Measurements from ENCODE around the gene KCNN1. TPM values are rescaled to one million over a fixed set of nuclear protein-coding genes. Genes with fewer than 3 reads are reported as not detected.

KCNN1 gene
- total and polyA plus RNA-seq, 2 of the 4 experiments (the other 2 are of a cell fraction) = 0.09 TPM; not detected in 1

GRCh38 chr19:17944301-17944700, 22.6 kb upstream of the KCNN1 start:
- H3K79me1 ChIP-seq (ENCODE audit: low read depth in 1 of 2, low read length in 2 of 2) = no peaks in the 10 kb centered on the region; a peak in 1 of 4 replicates
- ChIA-PET CTCF (no interaction called here), POLR2A (ENCODE audit: unreplicated experiment) (no interaction called here)
- no peak overlapping the region for H4K8ac ChIP-seq (ENCODE audit: low read depth in 2 of 2, low read length in 2 of 2)
- H3K4me2 ChIP-seq (ENCODE audit: low read depth, low read length) = no peak overlapping the region
- H3K23ac ChIP-seq (ENCODE audit: low read depth, low read length) = no peak overlapping the region
- H2AK5ac ChIP-seq (ENCODE audit: low read depth, low read length) = no peak overlapping the region
- H3K9me3 ChIP-seq (ENCODE audit: control insufficient read depth, insufficient read depth, low read length) = no peaks in the 10 kb centered on the region
- H3K56ac ChIP-seq (ENCODE audit: extremely low read depth, insufficient read depth, low read length) = no peak overlapping the region
- no peak overlapping the region for H4K5ac ChIP-seq (ENCODE audit: low read depth, low read length)
- H3K14ac ChIP-seq (replicated peaks; ENCODE audit: low read depth, low read length) = no peak overlapping the region
- H3K9me1 ChIP-seq (ENCODE audit: insufficient read depth, low read length) = 0 out of 2 replicates have a peak, but pooled peaks cover 3% of the 10 kb centered on the region
- H2AK9ac ChIP-seq (replicated peaks; ENCODE audit: low read depth, low read length, poor library complexity) = peak overlapping the region; percentile 73
- no peak overlapping the region for H3K18ac ChIP-seq (ENCODE audit: low read depth, low read length)
- H3K4me1 ChIP-seq (ENCODE audit: control insufficient read depth, insufficient read depth, low read length) = peaks cover 5% of the 10 kb centered on the region
- DNase-seq (peak; percentile 88), ATAC-seq (ENCODE audit: low read depth) (peak; percentile 59)
- H3K27me3 ChIP-seq (ENCODE audit: control insufficient read depth, insufficient read depth, low read length) = peaks cover 8% of the 10 kb centered on the region
- H2BK20ac ChIP-seq (ENCODE audit: low read depth, low read length) = no peak overlapping the region
- TF ChIP-seq, protein P1, sequence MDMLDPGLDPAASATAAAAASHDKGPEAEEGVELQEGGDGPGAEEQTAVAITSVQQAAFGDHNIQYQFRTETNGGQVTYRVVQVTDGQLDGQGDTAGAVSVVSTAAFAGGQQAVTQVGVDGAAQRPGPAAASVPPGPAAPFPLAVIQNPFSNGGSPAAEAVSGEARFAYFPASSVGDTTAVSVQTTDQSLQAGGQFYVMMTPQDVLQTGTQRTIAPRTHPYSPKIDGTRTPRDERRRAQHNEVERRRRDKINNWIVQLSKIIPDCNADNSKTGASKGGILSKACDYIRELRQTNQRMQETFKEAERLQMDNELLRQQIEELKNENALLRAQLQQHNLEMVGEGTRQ (IDR thresholded peaks at IDR 0.05; ENCODE audit: low read depth, low read length) = no peak
- TF ChIP-seq POLR2A (IDR thresholded peaks at IDR 0.05; ENCODE audit: low read depth, low read length) (no peak), MAFK (IDR thresholded peaks at IDR 0.05; ENCODE audit: low read depth, low read length) (no peak), MXI1 (IDR thresholded peaks at IDR 0.05; ENCODE audit: borderline replicate concordance, low read depth, low read length) (no peak), RFX5 (IDR thresholded peaks at IDR 0.05; ENCODE audit: low read depth, low read length) (no peak), CEBPB (IDR thresholded peaks at IDR 0.05; ENCODE audit: low read depth, low read length) (0 out of 2 replicates have a peak, but pooled peaks have one; percentile 25), NFE2L2 (IDR thresholded peaks at IDR 0.05; ENCODE audit: low read depth, low read length) (no peak), RCOR1 (IDR thresholded peaks at IDR 0.05; ENCODE audit: insufficient replicate concordance, low read length) (peak; percentile 97), CHD1 (IDR thresholded peaks at IDR 0.05; ENCODE audit: low read depth, low read length) (no peak), MAZ (IDR thresholded peaks at IDR 0.05; ENCODE audit: borderline replicate concordance, low read depth, low read length) (no peak; the same call in 1 of the 2 replicates), SMC3 (IDR thresholded peaks at IDR 0.05; ENCODE audit: low read depth, low read length) (no peak), BHLHE40 (IDR thresholded peaks at IDR 0.05; ENCODE audit: low read depth, low read length) (no peak), RAD21 (IDR thresholded peaks at IDR 0.05; ENCODE audit: low read length) (no peak), FOS (IDR thresholded peaks at IDR 0.05; ENCODE audit: low read depth, low read length) (peak; percentile 61)
- TF ChIP-seq, protein P2, sequence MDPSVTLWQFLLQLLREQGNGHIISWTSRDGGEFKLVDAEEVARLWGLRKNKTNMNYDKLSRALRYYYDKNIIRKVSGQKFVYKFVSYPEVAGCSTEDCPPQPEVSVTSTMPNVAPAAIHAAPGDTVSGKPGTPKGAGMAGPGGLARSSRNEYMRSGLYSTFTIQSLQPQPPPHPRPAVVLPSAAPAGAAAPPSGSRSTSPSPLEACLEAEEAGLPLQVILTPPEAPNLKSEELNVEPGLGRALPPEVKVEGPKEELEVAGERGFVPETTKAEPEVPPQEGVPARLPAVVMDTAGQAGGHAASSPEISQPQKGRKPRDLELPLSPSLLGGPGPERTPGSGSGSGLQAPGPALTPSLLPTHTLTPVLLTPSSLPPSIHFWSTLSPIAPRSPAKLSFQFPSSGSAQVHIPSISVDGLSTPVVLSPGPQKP (IDR thresholded peaks at IDR 0.05; ENCODE audit: borderline replicate concordance, low read depth, low read length) = no peak
- TF ChIP-seq, protein P3, sequence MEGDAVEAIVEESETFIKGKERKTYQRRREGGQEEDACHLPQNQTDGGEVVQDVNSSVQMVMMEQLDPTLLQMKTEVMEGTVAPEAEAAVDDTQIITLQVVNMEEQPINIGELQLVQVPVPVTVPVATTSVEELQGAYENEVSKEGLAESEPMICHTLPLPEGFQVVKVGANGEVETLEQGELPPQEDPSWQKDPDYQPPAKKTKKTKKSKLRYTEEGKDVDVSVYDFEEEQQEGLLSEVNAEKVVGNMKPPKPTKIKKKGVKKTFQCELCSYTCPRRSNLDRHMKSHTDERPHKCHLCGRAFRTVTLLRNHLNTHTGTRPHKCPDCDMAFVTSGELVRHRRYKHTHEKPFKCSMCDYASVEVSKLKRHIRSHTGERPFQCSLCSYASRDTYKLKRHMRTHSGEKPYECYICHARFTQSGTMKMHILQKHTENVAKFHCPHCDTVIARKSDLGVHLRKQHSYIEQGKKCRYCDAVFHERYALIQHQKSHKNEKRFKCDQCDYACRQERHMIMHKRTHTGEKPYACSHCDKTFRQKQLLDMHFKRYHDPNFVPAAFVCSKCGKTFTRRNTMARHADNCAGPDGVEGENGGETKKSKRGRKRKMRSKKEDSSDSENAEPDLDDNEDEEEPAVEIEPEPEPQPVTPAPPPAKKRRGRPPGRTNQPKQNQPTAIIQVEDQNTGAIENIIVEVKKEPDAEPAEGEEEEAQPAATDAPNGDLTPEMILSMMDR (conservative IDR thresholded peaks at IDR 0.05; ENCODE audit: low read depth, low read length) = 0 out of 2 replicates have a peak, but pooled peaks have one; percentile 5
- H2BK5ac ChIP-seq (ENCODE audit: low read depth, low read length, poor library complexity, severe bottlenecking) = no peak overlapping the region
- no peak overlapping the region for H3K27ac ChIP-seq (ENCODE audit: insufficient read depth, low read length)
- no peak overlapping the region for H3K9ac ChIP-seq (ENCODE audit: low read depth, low read length)
- in situ Hi-C loops (cut with MboI; ENCODE audit: low sequenced_read_pairs) = loop anchor here (25.0 kb wide), 1 partner anchor 118 kb away; no protein-coding TSS in a partner anchor
- dilution Hi-C loops (cut with HindIII; ENCODE audit: low sequenced_read_pairs, unreplicated experiment) = no loop called here
- no peak overlapping the region for H2BK15ac ChIP-seq (ENCODE audit: low read depth, low read length)
- H3K36me3 ChIP-seq (ENCODE audit: control insufficient read depth, insufficient read depth, low read length) = peaks cover 5% of the 10 kb centered on the region; the same call in 1 of the 2 replicates
- H2AFZ ChIP-seq (replicated peaks; ENCODE audit: low read length, poor library complexity) = peak overlapping the region; percentile 62
- no peak overlapping the region for H2BK120ac ChIP-seq (ENCODE audit: low read depth, low read length)
- peaks cover 28% of the 10 kb centered on the region for H4K20me1 ChIP-seq (ENCODE audit: insufficient read depth, low read length)
- no TSS peak for BruUV-seq (replicated peaks)
- intact Hi-C loops (cut with micrococcal nuclease) = no loop called here
- H3K4me3 ChIP-seq (ENCODE audit: insufficient read depth, low read depth, low read length) = no peak overlapping the region
- WGBS, 2 experiments (ENCODE audit: extremely low coverage in 2 of 2, insufficient read length in 1 of 2) = 46% methylated on average over 4 of the region's 4 CpGs; no CpG with 5 or more reads in 1 of the 2 experiments
- no peak overlapping the region for H4K91ac ChIP-seq (ENCODE audit: insufficient read depth, low read depth, low read length)
- no peak overlapping the region for H3K4ac ChIP-seq (ENCODE audit: low read depth, low read length)

Data from IMR-90 (cell line).